ENCODE results near the gene SMARCAL1. TPM values are rescaled to one million over a fixed set of nuclear protein-coding genes. Genes with fewer than 3 reads are reported as not detected.

The SMARCAL1 gene
- total and polyA plus RNA-seq, 9 of the 15 experiments (the other 6 are each of a cell fraction or from before 2014, with no cell fraction given): 8.2 to 27.9 (median 12.4) TPM

DNA sequence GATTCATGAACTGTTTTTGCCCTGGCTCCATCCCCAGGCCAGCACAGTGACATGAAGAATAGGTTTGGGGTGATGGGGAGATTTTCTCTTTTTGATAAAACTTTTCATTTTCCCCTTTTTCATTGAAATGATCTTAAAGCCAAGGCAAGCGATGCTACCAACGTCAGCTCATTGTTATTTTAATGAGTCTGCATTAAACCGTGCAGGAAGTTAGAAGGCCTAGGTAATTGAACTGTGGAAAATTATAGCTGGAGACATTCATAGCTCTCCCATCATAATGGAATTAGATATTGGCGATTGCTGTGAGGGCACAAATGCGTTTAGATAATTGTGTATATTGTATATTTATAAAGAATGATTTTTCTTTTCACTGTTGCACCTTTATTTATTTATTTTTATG, 33.2 kb downstream of the SMARCAL1 start:
- CTCF ChIA-PET (ENCODE audit: low intra/inter-chr PET ratio): no interaction called here
- TF ChIP-seq MCM3 (IDR thresholded peaks at IDR 0.05) (no peak), EP400 (IDR thresholded peaks at IDR 0.05) (no peak), SAFB2 (IDR thresholded peaks at IDR 0.05; ENCODE audit: borderline replicate concordance, low read depth, low read length, severe bottlenecking) (no peak), ILF3 (IDR thresholded peaks at IDR 0.05; ENCODE audit: borderline replicate concordance) (no peak), MYC (IDR thresholded peaks at IDR 0.05; ENCODE audit: low read depth, low read length) (no peak), MYC (CRISPR knock-in tag; IDR thresholded peaks at IDR 0.05; ENCODE audit: borderline replicate concordance, low read depth) (no peak), ARHGAP35 (IDR thresholded peaks at IDR 0.05; ENCODE audit: partially characterized antibody) (no peak), TEAD2 (tag; IDR thresholded peaks at IDR 0.05) (no peak), MCM2 (IDR thresholded peaks at IDR 0.05; ENCODE audit: low read depth) (no peak), TCF3 (CRISPR knock-in tag; IDR thresholded peaks at IDR 0.05) (no peak), ZFX (CRISPR knock-in tag; IDR thresholded peaks at IDR 0.05) (no peak), ZNF444 (CRISPR knock-in tag; IDR thresholded peaks at IDR 0.05) (no peak)
- TF ChIP-seq, protein P1, sequence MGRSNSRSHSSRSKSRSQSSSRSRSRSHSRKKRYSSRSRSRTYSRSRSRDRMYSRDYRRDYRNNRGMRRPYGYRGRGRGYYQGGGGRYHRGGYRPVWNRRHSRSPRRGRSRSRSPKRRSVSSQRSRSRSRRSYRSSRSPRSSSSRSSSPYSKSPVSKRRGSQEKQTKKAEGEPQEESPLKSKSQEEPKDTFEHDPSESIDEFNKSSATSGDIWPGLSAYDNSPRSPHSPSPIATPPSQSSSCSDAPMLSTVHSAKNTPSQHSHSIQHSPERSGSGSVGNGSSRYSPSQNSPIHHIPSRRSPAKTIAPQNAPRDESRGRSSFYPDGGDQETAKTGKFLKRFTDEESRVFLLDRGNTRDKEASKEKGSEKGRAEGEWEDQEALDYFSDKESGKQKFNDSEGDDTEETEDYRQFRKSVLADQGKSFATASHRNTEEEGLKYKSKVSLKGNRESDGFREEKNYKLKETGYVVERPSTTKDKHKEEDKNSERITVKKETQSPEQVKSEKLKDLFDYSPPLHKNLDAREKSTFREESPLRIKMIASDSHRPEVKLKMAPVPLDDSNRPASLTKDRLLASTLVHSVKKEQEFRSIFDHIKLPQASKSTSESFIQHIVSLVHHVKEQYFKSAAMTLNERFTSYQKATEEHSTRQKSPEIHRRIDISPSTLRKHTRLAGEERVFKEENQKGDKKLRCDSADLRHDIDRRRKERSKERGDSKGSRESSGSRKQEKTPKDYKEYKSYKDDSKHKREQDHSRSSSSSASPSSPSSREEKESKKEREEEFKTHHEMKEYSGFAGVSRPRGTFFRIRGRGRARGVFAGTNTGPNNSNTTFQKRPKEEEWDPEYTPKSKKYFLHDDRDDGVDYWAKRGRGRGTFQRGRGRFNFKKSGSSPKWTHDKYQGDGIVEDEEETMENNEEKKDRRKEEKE (IDR thresholded peaks at IDR 0.05; ENCODE audit: borderline replicate concordance in 1 of 2, control insufficient read depth in 1 of 2, low read depth in 2 of 2, low read length in 1 of 2): no peak
- TF ChIP-seq, protein P2, sequence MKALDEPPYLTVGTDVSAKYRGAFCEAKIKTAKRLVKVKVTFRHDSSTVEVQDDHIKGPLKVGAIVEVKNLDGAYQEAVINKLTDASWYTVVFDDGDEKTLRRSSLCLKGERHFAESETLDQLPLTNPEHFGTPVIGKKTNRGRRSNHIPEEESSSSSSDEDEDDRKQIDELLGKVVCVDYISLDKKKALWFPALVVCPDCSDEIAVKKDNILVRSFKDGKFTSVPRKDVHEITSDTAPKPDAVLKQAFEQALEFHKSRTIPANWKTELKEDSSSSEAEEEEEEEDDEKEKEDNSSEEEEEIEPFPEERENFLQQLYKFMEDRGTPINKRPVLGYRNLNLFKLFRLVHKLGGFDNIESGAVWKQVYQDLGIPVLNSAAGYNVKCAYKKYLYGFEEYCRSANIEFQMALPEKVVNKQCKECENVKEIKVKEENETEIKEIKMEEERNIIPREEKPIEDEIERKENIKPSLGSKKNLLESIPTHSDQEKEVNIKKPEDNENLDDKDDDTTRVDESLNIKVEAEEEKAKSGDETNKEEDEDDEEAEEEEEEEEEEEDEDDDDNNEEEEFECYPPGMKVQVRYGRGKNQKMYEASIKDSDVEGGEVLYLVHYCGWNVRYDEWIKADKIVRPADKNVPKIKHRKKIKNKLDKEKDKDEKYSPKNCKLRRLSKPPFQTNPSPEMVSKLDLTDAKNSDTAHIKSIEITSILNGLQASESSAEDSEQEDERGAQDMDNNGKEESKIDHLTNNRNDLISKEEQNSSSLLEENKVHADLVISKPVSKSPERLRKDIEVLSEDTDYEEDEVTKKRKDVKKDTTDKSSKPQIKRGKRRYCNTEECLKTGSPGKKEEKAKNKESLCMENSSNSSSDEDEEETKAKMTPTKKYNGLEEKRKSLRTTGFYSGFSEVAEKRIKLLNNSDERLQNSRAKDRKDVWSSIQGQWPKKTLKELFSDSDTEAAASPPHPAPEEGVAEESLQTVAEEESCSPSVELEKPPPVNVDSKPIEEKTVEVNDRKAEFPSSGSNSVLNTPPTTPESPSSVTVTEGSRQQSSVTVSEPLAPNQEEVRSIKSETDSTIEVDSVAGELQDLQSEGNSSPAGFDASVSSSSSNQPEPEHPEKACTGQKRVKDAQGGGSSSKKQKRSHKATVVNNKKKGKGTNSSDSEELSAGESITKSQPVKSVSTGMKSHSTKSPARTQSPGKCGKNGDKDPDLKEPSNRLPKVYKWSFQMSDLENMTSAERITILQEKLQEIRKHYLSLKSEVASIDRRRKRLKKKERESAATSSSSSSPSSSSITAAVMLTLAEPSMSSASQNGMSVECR (CRISPR knock-in tag; IDR thresholded peaks at IDR 0.05): no peak
- TF ChIP-seq, protein P3, sequence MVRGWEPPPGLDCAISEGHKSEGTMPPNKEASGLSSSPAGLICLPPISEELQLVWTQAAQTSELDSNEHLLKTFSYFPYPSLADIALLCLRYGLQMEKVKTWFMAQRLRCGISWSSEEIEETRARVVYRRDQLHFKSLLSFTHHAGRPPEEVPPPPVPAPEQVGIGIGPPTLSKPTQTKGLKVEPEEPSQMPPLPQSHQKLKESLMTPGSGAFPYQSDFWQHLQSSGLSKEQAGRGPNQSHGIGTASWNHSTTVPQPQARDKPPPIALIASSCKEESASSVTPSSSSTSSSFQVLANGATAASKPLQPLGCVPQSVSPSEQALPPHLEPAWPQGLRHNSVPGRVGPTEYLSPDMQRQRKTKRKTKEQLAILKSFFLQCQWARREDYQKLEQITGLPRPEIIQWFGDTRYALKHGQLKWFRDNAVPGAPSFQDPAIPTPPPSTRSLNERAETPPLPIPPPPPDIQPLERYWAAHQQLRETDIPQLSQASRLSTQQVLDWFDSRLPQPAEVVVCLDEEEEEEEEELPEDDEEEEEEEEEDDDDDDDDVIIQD (CRISPR knock-in tag; IDR thresholded peaks at IDR 0.05): no peak
- no peaks in the 10 kb centered on the region for H3K27me3 ChIP-seq (ENCODE audit: control insufficient read depth in 2 of 2, insufficient read depth in 2 of 2, low read length in 2 of 2)
- H3K9ac ChIP-seq (ENCODE audit: insufficient read depth in 1 of 2, low read depth in 2 of 2, low read length in 2 of 2): no peak overlapping the region
- H3K9me1 ChIP-seq (ENCODE audit: control insufficient read depth, insufficient read depth, low read length): no peaks in the 10 kb centered on the region
- H2AFZ ChIP-seq (ENCODE audit: low read depth, low read length): no peak overlapping the region
- in situ Hi-C loops (cut with MboI) (no loop called here), intact Hi-C loops (cut with micrococcal nuclease) (no loop called here)
- DNase-seq (ENCODE audit: extremely low read depth in 1 of 4, low spot score in 3 of 4) (no peak), FAIRE-seq (no peak), ATAC-seq (no peak)
- H3K4me1 ChIP-seq (replicated peaks in 1 of 2; ENCODE audit: control insufficient read depth in 2 of 2, insufficient read depth in 2 of 2, low read length in 2 of 2): no peaks in the 10 kb centered on the region
- POLR2A ChIA-PET: no interaction called here
- 87% methylated on average over 5 of the region's 5 CpGs for WGBS (ENCODE audit: insufficient coverage, low coverage, missing lambda C conversion rate)
- H3K27ac ChIP-seq (ENCODE audit: extremely low read depth, low read depth, low read length): no peak overlapping the region
- no peaks in the 10 kb centered on the region for H4K20me1 ChIP-seq (replicated peaks; ENCODE audit: control insufficient read depth, insufficient read depth, low read length)
- BruUV-seq (replicated peaks): no TSS peak
- peaks cover 53% of the 10 kb centered on the region for H3K36me3 ChIP-seq (ENCODE audit: control insufficient read depth, insufficient read depth, low read length)
- H3K4me2 ChIP-seq (ENCODE audit: insufficient read depth, low read length): no peak overlapping the region
- H3K4me3 ChIP-seq: no peak overlapping the region
- H3K79me2 ChIP-seq (ENCODE audit: control insufficient read depth, insufficient read depth, low read length): no peaks in the 10 kb centered on the region
- no peaks in the 10 kb centered on the region for H3K9me3 ChIP-seq (replicated peaks; ENCODE audit: control insufficient read depth, insufficient read depth, low read depth, low read length)

Data from K562 (cell line).